Activated naive CD8-positive, alpha-beta T cell (primary cell): Measurements from ENCODE around the gene SPEM1.
"Not testable (repeated sequence)": the region's sequence is repeated elsewhere in the genome, so short reads cannot be mapped to it uniquely, and the experiment has no call there.

Experiments used
- H3K27ac Mint-ChIP-seq: one replicate; pipeline ENCODE4 v1.8.0; 2021; ENCODE audit warnings: mixed read lengths
- H3K27me3 Mint-ChIP-seq: one replicate; pipeline ENCODE4 v1.8.0; 2021; ENCODE audit warnings: mixed read lengths
- H3K36me3 Mint-ChIP-seq: one replicate; pipeline ENCODE4 v1.8.0; 2021; ENCODE audit warnings: mixed read lengths
- H3K4me1 Mint-ChIP-seq: one replicate; pipeline ENCODE4 v1.8.0; 2021; ENCODE audit warnings: low read depth, mixed read lengths
- H3K4me3 Mint-ChIP-seq: one replicate; pipeline ENCODE4 v1.8.0; 2021; ENCODE audit warnings: mild to moderate bottlenecking, mixed read lengths
- H3K9me3 Mint-ChIP-seq: one replicate; pipeline ENCODE4 v1.8.0; 2021; ENCODE audit warnings: low read depth, mixed read lengths

SPEM1 gene

DNA sequence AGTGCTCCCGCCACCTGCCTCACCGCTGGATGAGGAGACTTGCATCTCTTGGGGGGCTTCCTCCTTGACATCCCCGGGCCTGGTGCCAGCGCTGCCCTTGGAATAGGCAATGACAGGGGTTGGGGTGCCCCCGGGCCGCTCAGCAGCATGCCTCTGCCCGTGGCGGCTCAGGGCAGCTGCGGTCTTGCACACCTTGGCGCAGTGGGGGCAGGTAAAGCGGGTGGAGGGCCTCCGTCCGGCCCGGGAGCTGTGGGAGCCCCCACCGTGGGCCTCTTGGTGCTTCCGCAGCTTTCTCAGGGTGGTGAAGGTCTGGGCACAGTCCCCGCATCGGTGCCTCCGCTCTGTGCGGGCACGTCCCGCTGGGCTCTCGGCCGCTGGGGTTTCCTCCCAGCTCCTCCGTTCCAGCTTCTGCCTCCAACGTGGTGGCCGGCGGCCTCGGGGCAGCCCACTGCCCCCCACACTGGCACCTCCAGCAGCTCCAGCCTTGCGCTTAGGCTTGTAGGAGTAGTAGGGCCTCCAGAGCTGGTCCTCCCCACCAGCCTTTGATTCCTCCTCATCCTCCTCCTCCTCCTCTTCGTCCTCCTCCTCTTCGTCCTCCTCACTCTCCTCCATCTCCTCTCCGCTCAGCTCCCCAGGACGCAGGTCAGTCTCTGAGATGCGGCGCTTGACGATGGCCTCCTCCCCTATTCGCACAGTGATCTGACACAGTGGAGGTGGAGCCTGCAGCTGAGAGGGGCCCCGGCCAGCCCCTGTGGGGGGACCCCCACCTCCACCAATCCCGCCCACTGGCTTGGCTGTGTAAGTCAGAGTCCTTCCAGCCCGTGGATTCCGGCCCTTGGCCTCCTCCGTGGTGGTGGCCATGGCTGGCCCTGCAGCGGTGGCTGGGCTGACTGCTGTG is 42.6 kb downstream of the SPEM1 start:
- no peak overlapping the region for H3K4me3 Mint-ChIP-seq
- no peak overlapping the region for H3K27ac Mint-ChIP-seq
- no peaks in the 10 kb centered on the region for H3K27me3 Mint-ChIP-seq
- H3K36me3 Mint-ChIP-seq: no peaks in the 10 kb centered on the region
- no peaks in the 10 kb centered on the region for H3K9me3 Mint-ChIP-seq
- H3K4me1 Mint-ChIP-seq: peaks cover 9% of the 10 kb centered on the region

DNA sequence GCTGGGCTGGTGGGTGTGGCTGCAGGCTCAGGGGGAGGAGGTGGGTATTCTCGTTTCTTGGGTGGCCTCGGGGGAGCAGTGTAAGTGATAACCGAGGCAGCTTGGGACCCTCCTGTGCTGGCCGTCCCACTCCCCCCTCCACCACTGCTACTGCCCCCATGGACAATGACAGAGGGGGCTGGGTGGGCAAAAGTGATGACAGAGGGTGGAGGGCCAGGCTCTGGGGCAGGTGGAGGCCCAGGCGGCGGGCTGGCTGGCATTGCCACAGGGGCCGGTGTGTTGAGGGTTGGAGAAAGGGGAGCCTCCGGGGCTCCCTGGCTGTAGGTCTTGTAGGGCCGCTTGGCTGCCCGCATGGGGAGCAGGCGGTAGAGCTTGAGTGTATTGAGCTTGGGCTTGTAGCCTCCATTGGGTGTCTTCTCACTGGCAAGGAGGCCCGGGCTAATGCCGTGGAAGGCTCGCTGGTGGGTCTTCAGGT is 43.3 kb downstream of the SPEM1 start:
- Mint-ChIP-seq H3K27ac (no peak overlapping the region), H3K27me3 (no peaks in the 10 kb centered on the region), H3K4me3 (no peak overlapping the region), H3K36me3 (no peaks in the 10 kb centered on the region), H3K4me1 (peaks cover 11% of the 10 kb centered on the region), H3K9me3 (no peaks in the 10 kb centered on the region)

- H3K27ac Mint-ChIP-seq: no peak overlapping the region
- H3K36me3 Mint-ChIP-seq: no peaks in the 10 kb centered on the region
- H3K4me3 Mint-ChIP-seq: no peak overlapping the region
- no peaks in the 10 kb centered on the region for H3K9me3 Mint-ChIP-seq
- no peaks in the 10 kb centered on the region for H3K27me3 Mint-ChIP-seq
- H3K4me1 Mint-ChIP-seq: peaks cover 11% of the 10 kb centered on the region
These were observed 44.0 kb downstream of the SPEM1 start for GRCh38 chr17:7464081-7464480.

- no peaks in the 10 kb centered on the region for H3K36me3 Mint-ChIP-seq
- no peak overlapping the region for H3K4me3 Mint-ChIP-seq
- no peaks in the 10 kb centered on the region for H3K27me3 Mint-ChIP-seq
- no peak overlapping the region for H3K27ac Mint-ChIP-seq
- H3K9me3 Mint-ChIP-seq: no peaks in the 10 kb centered on the region
- H3K4me1 Mint-ChIP-seq: peaks cover 12% of the 10 kb centered on the region
These were observed 45.6 kb downstream of the SPEM1 start for GRCh38 chr17:7465597-7466275.

- peaks cover 16% of the 10 kb centered on the region for H3K4me1 Mint-ChIP-seq
- H3K4me3 Mint-ChIP-seq: no peak overlapping the region
- no peaks in the 10 kb centered on the region for H3K36me3 Mint-ChIP-seq
- no peaks in the 10 kb centered on the region for H3K9me3 Mint-ChIP-seq
- H3K27ac Mint-ChIP-seq: peak overlapping the region; percentile 77
- H3K27me3 Mint-ChIP-seq: no peaks in the 10 kb centered on the region
These were observed 46.2 kb downstream of the SPEM1 start for GRCh38 chr17:7466318-7466638.

- no peak overlapping the region for H3K4me3 Mint-ChIP-seq
- no peaks in the 10 kb centered on the region for H3K36me3 Mint-ChIP-seq
- peaks cover 21% of the 10 kb centered on the region for H3K4me1 Mint-ChIP-seq
- H3K27ac Mint-ChIP-seq: peak overlapping the region; percentile 77
- no peaks in the 10 kb centered on the region for H3K9me3 Mint-ChIP-seq
- H3K27me3 Mint-ChIP-seq: no peaks in the 10 kb centered on the region
These were observed 46.7 kb downstream of the SPEM1 start for GRCh38 chr17:7466639-7467341.

- Mint-ChIP-seq H3K4me1 (peaks cover 26% of the 10 kb centered on the region), H3K9me3 (no peaks in the 10 kb centered on the region), H3K4me3 (no peak overlapping the region), H3K36me3 (no peaks in the 10 kb centered on the region), H3K27me3 (no peaks in the 10 kb centered on the region), H3K27ac (peak overlapping the region; percentile 77)
These were observed 47.4 kb downstream of the SPEM1 start for GRCh38 chr17:7467498-7467897.

- Mint-ChIP-seq H3K4me1 (peaks cover 26% of the 10 kb centered on the region), H3K27ac (peak overlapping the region; percentile 41), H3K9me3 (no peaks in the 10 kb centered on the region), H3K36me3 (no peaks in the 10 kb centered on the region), H3K27me3 (no peaks in the 10 kb centered on the region), H3K4me3 (no peak overlapping the region)
These were observed 48.2 kb downstream of the SPEM1 start for GRCh38 chr17:7468290-7468689.

DNA sequence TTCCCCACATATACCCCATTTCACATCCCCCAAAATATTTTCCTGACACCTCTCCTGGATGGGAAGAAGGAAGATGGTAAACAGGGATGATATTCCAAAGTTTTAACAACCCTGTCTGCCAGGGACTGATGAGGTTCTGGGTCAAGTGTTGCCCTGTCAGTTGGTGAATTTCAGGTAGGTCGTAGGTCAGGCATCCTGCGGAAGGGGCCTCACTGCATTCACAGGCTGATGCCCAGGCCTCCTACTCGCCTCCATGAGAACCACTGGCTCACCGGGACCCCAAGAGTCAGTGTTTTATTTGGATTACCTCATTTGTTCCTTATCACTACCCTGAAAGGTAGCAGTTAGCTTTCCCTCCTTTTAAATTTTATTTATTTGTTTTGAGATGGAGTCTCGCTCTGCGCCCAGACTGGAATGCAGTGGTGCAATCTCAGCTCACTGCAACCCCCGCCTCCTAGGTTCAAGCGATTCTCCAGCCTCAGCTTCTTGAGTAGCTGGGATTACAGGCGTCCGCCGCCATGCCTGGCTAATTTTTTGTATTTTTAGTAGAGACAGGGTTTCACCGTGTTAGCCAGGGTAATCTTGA is 48.8 kb downstream of the SPEM1 start:
- Mint-ChIP-seq H3K4me3 (no peak overlapping the region), H3K36me3 (no peaks in the 10 kb centered on the region), H3K27me3 (no peaks in the 10 kb centered on the region), H3K27ac (peak overlapping the region; percentile 41), H3K9me3 (no peaks in the 10 kb centered on the region), H3K4me1 (peaks cover 30% of the 10 kb centered on the region)

DNA sequence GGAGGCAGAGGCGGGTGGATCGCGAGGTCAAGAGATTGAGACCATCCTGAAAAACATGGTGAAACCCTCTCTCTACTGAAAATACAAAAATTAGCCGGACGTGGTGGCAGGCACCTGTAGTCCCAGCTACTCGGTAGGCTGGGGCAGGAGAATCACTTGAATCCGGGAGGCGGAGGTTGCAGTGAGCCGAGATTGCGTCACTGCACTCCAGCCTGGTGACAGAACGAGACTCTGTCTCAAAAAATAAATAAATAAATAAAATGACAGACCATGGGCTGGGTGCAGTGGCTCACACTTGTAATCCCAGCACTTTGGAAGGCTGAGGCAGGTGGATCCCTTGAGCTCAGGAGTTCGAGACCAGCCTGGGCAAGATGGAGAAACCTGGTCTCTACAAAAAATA is 49.7 kb downstream of the SPEM1 start:
- H3K4me3 Mint-ChIP-seq, H3K36me3 Mint-ChIP-seq, H3K27ac Mint-ChIP-seq, H3K9me3 Mint-ChIP-seq, H3K27me3 Mint-ChIP-seq: not testable (repeated sequence)
- peaks cover 36% of the 10 kb centered on the region for H3K4me1 Mint-ChIP-seq

- not testable (repeated sequence) for H3K4me3 Mint-ChIP-seq, H3K27me3 Mint-ChIP-seq, H3K9me3 Mint-ChIP-seq, H3K36me3 Mint-ChIP-seq
- peaks cover 36% of the 10 kb centered on the region for H3K4me1 Mint-ChIP-seq
- H3K27ac Mint-ChIP-seq: peak overlapping the region; percentile 58
These were observed 50.4 kb downstream of the SPEM1 start for GRCh38 chr17:7470457-7470973.
